SJSA1 (cell line): ENCODE results near the gene MAD1L1. TPM values are rescaled to one million over a fixed set of nuclear protein-coding genes. Genes with fewer than 3 reads are reported as not detected.

Source experiments
- DNase-seq, 2 experiments: peaks; one replicate each; pipeline ENCODE4 v3.0.0-alpha.2; 2015 to 2020; ENCODE audit warnings: low spot score in 2 of 2, low read depth in 1 of 2
- H3K27ac ChIP-seq: fragments of 250-450 bp; sonication (Bioruptor Pico); 2 replicates; pipeline ENCODE4 v1.5.1; 2020; ENCODE audit warnings: mild to moderate bottlenecking, moderate library complexity
- H3K27me3 ChIP-seq: fragments of 250-450 bp; sonication (Bioruptor Pico); replicated peaks from 2 replicates; pipeline ENCODE4 v1.5.1; 2020; ENCODE audit warnings: mild to moderate bottlenecking, moderate library complexity
- H3K36me3 ChIP-seq: fragments of 250-450 bp; sonication (Bioruptor Pico); 2 replicates; pipeline ENCODE4 v1.5.1; 2020; ENCODE audit warnings: mild to moderate bottlenecking
- H3K4me1 ChIP-seq: fragments of 250-450 bp; sonication (Bioruptor Pico); replicated peaks from 2 replicates; pipeline ENCODE4 v1.6.1; 2021; ENCODE audit warnings: mild to moderate bottlenecking
- H3K4me3 ChIP-seq: fragments of 250-450 bp; sonication (Bioruptor Pico); 2 replicates; pipeline ENCODE4 v1.5.1; 2020; ENCODE audit warnings: mild to moderate bottlenecking
- H3K9me3 ChIP-seq: fragments of 250-450 bp; sonication (Bioruptor Pico); replicated peaks from 2 replicates; pipeline ENCODE4 v1.5.1; 2020; ENCODE audit warnings: mild to moderate bottlenecking
- total RNA-seq: library from RNA; depleted of rRNA; stranded (reverse); fragments of >200 nt; shearing (Covaris generic); gene quantifications from 2 replicates; pipeline ENCODE4 v1.2.3, GENCODE V29; 2014

MAD1L1 gene
- total RNA-seq, 1 experiment from 2014 or later = 44.0 TPM

DNA sequence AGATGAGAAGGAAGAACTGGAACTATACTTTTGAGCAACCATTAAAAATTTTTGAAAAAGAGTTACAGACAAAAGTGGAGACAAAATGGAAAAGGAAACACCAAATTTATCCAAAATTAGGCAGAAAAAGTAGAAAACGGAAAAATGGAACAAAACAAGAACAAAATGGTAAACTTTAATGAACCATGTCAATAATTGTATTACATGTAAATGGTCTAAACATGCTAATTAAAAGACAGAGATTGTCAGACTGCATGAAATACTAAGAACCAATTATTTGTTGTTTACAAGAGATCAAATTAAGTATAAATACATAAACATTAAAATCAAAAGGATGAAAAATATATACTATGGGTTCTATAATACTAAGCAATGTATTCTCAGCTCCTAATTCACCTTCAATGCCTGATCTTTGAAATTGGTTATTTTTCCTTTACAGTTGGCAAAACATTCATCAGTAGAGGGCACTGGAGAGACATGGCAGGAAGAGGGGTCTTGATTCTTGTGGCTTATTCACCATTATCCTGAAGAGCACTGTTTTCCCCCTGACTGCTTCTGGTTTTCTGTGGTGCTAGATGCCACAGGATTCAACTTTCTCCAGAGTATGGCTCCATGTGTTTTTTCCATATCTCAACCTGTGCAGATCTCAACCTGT is 437.7 kb downstream of the MAD1L1 start:
- no peak for DNase-seq
- H3K36me3 ChIP-seq = no peaks in the 10 kb centered on the region
- peaks cover 6% of the 10 kb centered on the region; the same call in 1 of the 2 replicates for H3K9me3 ChIP-seq
- no peak overlapping the region for H3K27ac ChIP-seq
- no peaks in the 10 kb centered on the region for H3K4me1 ChIP-seq
- no peak overlapping the region for H3K4me3 ChIP-seq
- H3K27me3 ChIP-seq = peaks cover 2% of the 10 kb centered on the region; the same call in 1 of the 2 replicates

DNA sequence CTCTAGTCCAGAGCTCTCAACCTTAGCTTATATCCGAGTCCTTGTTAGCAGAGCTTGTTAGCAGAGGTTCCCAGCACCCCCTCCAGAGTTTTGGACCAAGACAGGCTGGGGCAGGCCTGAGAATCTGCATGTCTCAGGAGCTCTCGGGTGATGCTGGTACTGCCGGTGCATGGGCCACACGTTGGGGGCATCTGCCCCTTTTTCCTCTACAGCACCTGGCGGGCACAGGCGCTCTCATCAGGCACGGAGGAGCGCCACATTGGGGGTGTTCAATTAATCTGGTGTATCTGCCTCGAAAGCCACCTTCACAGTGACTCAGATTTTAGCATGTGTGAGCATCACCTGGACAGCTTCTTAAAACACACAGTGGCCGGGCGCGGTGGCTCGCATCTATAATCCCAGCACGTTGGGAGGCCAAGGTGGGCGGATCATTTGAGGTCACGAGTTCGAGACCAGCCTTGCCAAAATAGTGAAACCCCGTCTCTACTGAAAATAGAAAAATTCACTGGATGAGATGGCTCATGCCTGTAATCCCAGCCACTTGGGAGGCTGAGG is 445.0 kb downstream of the MAD1L1 start:
- Histone ChIP-seq H3K27ac (no peak overlapping the region), H3K9me3 (no peaks in the 10 kb centered on the region), H3K4me3 (no peak overlapping the region), H3K36me3 (no peaks in the 10 kb centered on the region), H3K4me1 (no peaks in the 10 kb centered on the region), H3K27me3 (no peaks in the 10 kb centered on the region)
- DNase-seq = peak in 1 of 2 experiments; percentile 29

DNA sequence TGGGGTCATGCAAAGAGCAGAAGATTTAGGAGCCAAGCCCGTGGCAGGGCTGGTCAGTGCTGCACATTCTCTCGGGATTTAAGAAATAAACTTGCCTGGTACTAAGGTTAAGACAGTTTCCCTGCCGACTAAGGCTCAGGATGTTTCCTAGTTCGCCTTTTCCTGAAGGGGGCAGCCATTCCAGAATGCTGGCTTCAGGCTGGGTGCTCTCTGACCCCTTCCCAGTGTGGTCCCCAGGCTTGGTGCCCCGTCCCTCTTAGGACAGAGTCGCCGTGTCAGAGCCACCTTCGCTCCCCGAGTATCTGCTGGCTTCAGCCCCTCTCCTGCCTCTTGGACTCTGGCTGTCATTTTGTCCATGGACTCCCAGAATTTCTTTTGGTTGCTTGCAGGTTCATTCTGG is 445.5 kb downstream of the MAD1L1 start:
- Histone ChIP-seq H3K36me3 (no peaks in the 10 kb centered on the region), H3K27ac (no peak overlapping the region), H3K4me1 (no peaks in the 10 kb centered on the region), H3K4me3 (no peak overlapping the region), H3K27me3 (no peaks in the 10 kb centered on the region), H3K9me3 (no peaks in the 10 kb centered on the region)
- DNase-seq = peak in 1 of 2 experiments; percentile 30

DNA sequence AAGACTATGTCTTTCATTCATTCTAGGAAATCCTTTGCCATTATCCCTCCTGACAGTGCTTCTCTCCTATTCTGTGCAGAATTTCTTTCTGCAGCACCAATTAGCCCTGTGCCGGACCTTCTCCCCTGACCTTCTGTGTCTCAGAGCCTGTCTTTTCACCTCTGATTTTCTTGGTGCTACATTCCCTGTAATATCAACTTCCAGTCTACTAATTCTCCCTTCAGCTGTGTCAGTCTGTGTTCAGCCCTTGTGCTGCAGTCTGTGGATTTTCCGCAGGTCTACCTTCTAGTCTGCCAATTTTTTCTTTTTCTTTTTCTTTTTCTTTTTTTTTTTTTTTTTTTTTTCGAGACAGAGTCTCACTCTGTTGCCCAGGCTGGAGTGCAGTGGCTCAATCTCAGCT is 446.9 kb downstream of the MAD1L1 start:
- H3K27me3 ChIP-seq = 0 out of 2 replicates have a peak, but pooled peaks cover 2% of the 10 kb centered on the region
- DNase-seq = no peak

DNA sequence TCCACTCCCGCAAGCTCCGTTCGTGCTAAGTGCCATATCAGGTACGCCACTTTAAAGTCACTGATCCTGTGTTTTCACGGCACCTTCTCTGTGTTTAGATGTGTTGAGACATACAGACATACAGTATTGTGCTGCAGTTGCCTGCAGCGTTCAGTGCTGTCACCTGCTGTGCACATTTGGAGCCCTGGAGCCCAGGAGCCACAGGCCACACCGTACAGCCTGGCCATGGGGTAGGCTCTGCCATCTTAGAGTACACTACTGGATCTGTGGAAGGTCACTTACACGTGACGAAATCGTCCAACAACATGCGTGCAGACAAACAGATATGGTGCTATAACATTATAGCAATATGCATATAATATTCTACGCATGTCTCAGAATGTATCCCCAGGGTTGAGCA is 451.4 kb downstream of the MAD1L1 start:
- Histone ChIP-seq H3K4me3 (no peak overlapping the region), H3K4me1 (no peaks in the 10 kb centered on the region), H3K36me3 (no peaks in the 10 kb centered on the region), H3K27me3 (0 out of 2 replicates have a peak, but pooled peaks cover 2% of the 10 kb centered on the region), H3K9me3 (no peaks in the 10 kb centered on the region), H3K27ac (no peak overlapping the region)
- peak in 1 of 2 experiments; percentile 21 for DNase-seq

More for the DNA sequence above, 446.9 kb downstream of the MAD1L1 start:
- Histone ChIP-seq H3K4me3 (no peak overlapping the region), H3K4me1 (no peaks in the 10 kb centered on the region), H3K36me3 (no peaks in the 10 kb centered on the region), H3K27ac (no peak overlapping the region), H3K9me3 (no peaks in the 10 kb centered on the region)

DNA sequence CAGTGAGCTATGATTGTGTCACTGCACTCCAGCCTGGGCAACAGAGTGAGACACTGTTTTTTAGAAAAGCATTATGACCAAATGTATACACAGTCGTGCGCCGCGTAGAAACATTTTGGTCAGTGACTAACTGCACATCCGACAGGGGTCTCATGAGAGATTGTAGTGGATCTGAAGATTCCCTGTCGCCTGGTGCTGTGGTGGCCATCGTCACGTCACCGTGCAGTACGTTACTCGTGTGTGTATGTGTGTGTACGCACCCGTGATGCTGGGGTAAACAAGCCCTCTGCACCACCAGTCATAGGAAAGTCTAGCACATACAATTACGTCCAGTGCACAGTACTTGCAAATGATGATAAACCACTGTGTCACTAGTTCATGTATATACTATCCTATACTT is 453.3 kb downstream of the MAD1L1 start:
- DNase-seq = peak in 1 of 2 experiments; percentile 22
- Histone ChIP-seq H3K36me3 (no peaks in the 10 kb centered on the region), H3K4me3 (no peak overlapping the region), H3K4me1 (no peaks in the 10 kb centered on the region), H3K9me3 (no peaks in the 10 kb centered on the region), H3K27me3 (peaks cover 2% of the 10 kb centered on the region; the same call in 1 of the 2 replicates), H3K27ac (no peak overlapping the region)

DNA sequence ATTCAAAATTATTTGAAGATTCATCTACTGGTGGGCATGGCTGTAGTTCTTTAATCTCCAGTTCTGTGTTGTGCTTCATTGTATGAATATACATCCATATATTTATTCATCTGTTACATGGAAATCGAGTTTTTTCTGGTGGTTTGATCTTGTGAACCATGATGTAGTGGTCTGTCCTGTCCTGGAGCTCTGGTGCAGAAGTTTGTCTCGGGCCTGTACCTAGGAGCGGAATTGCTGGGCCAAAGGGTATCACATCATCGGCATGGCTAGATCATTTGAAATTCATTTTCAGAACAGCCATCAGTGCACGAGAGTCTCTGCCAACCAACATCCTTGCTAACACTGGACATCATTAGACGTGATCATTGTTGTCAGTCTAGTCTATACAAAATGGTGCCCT is 455.6 kb downstream of the MAD1L1 start:
- Histone ChIP-seq H3K27ac (no peak overlapping the region), H3K4me1 (no peaks in the 10 kb centered on the region), H3K36me3 (no peaks in the 10 kb centered on the region), H3K9me3 (no peaks in the 10 kb centered on the region), H3K27me3 (peaks cover 6% of the 10 kb centered on the region), H3K4me3 (no peak overlapping the region)
- DNase-seq = no peak

DNA sequence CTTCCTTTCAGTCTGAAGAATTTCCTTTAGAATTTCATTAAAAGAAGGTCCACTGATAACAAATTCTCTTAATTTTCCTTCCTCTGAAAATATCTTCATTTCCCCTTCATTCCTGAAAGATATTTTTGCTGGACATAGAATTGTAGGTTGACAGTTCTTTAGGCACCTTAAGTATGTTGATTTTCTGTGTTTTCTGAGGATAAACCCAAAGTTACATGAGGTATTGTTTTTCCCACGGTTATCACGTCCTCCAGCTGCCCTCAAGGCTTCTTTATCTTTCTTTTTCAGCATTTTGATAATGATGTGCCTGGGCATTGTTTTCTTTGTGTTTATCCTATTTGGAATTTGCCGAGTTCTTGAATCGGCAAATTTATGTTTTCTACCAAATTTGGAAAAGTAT is 457.4 kb downstream of the MAD1L1 start:
- Histone ChIP-seq H3K4me3 (no peak overlapping the region), H3K27me3 (peaks cover 4% of the 10 kb centered on the region), H3K4me1 (no peaks in the 10 kb centered on the region), H3K27ac (no peak overlapping the region), H3K9me3 (no peaks in the 10 kb centered on the region), H3K36me3 (no peaks in the 10 kb centered on the region)
- DNase-seq = no peak

DNA sequence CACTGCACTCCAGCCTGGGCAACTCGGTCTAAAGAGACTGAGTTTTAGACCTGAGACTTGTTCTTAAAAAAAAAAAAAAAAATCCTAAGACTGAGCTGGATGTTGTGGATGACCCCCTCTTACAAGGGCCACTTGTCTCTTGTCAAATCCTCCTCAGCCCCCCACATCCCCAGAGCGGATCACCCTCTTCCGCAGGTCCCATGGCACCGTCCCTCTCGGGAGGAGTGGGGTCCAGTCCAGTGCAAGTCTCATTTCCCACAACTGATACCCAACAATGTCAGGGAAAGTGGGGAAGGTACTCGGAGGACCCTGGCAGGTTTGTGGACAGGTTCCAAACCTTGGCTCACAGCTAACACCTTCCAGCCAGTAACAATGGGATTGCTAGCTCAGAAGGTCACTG is 462.4 kb downstream of the MAD1L1 start:
- Histone ChIP-seq H3K9me3 (no peaks in the 10 kb centered on the region; the same call in 1 of the 2 replicates), H3K36me3 (no peaks in the 10 kb centered on the region), H3K27me3 (peaks cover 4% of the 10 kb centered on the region; the same call in 1 of the 2 replicates), H3K4me1 (no peaks in the 10 kb centered on the region), H3K4me3 (no peak overlapping the region), H3K27ac (no peak overlapping the region)
- DNase-seq = no peak

DNA sequence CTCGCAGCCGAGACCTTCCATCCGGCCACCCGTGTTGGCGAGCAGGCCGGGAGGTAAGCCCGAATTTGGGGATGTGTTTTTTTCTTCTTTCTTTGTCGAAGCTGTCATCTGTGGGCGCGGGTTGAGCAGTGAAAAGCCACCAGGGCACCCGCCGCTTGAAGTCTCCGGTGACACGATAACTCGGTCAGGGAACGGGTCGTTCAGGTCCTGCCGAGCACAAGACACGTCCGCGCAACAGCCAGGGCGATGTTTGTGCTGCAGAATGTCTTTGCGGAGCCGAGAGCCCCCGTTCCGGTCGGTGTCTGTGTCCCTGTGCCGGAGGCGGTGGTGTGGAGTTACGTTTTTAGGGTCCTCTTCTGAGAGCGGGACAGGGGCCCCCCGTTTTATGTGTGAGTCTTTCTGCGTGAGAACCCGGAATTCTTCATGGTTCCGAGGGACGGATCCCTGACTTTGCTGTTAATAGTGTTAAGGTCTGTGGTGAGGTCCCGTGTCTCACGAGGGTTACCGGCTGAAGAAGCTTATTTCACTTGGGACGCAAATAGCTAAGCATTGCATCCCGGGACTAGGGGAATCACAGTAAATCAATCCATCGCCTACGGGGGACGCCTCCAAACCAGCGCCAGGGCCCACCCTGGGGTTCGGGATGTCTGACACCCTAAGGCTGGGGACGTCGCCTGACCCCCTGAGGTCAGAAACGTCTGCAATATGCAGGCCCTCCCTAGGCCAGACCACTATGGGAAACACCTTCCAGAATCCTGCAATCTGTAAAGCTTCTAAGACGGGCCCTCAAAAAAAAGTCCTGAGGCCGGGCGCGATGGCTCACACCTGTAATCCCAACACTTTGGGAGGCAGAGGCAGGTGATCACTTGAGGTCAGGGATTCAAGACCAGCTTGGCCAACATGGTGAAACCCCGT is 463.2 kb downstream of the MAD1L1 start:
- Histone ChIP-seq H3K36me3 (no peaks in the 10 kb centered on the region), H3K9me3 (no peaks in the 10 kb centered on the region; the same call in 1 of the 2 replicates), H3K4me1 (no peaks in the 10 kb centered on the region), H3K27me3 (peaks cover 4% of the 10 kb centered on the region; the same call in 1 of the 2 replicates), H3K27ac (no peak overlapping the region), H3K4me3 (no peak overlapping the region)
- DNase-seq = peak in 1 of 2 experiments; percentile 33

DNA sequence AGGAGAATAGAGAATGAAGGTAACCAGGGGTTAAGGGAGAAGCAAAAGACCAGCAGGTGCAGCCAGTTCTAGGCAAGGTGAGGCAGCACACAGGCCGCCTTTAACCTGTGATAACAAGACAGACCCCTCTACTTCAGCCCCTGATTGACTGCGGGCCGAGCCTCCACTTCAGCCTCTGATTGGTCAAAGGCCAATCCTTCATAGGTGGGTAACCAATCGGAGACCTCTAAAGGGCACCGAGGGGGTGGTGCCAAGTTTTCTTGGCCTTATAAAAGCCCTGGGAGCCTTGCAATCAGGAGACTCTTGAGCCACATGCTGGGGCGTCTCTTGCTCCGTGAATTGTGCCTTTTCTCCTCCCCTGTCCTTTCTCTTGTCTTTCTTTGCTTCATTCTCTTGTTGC is 463.9 kb downstream of the MAD1L1 start:
- Histone ChIP-seq H3K27me3 (peaks cover 4% of the 10 kb centered on the region; the same call in 1 of the 2 replicates), H3K27ac (no peak overlapping the region), H3K9me3 (no peaks in the 10 kb centered on the region; the same call in 1 of the 2 replicates), H3K36me3 (no peaks in the 10 kb centered on the region), H3K4me1 (no peaks in the 10 kb centered on the region), H3K4me3 (no peak overlapping the region)
- no peak for DNase-seq

DNA sequence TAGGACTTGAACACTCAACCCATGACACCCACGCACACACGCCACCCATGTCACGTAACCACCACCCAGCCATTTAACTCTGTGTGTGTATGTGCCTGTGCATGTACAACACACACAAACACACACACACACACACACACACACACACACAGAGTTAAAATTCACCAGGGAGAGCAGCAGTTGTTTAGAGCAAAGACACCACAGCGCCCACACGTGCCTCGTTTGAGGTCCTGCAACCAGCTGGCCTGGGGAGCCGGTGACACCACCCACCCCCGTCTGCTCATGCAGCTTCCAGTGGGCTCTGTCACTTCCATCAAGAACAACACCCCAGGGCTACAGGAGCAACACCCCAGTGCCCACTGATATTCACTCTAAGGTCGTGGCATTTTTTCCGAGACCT is 465.2 kb downstream of the MAD1L1 start:
- Histone ChIP-seq H3K27ac (no peak overlapping the region), H3K4me1 (no peaks in the 10 kb centered on the region), H3K9me3 (peaks cover 4% of the 10 kb centered on the region), H3K4me3 (no peak overlapping the region), H3K27me3 (no peaks in the 10 kb centered on the region), H3K36me3 (no peaks in the 10 kb centered on the region)
- no peak for DNase-seq
